ENCODE results near the gene MED13L. TPM values are rescaled to one million over a fixed set of nuclear protein-coding genes. Genes with fewer than 3 reads are reported as not detected.

The MED13L gene
- total and polyA plus RNA-seq, 2 of the 8 experiments (the other 6 are each of a cell fraction or from before 2014, with no cell fraction given), result 15.9 to 51.7 TPM

DNA sequence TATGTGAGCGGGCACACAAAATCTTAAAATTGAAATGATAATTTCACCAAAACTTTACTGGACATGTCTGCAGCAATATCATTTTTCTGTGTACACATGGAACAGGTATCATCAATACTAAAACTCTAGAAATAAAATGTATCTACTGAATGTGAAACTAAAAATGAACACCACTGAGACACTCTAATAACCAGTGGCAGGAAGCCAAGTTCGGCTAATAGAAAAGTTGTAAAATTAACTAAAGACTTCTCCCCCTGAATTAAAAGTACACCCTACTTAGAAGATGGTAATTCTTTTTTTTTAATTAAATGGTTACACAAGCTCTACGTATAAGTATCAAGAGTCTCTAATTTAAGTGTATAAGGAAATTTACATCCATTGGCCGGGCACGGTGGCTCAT is 227.2 kb downstream of the MED13L start (continued):
- TF ChIP-seq PHF8 (conservative IDR thresholded peaks at IDR 0.05; ENCODE audit: low read depth, low read length) (no peak), BCL11A (IDR thresholded peaks at IDR 0.05; ENCODE audit: low read depth in 2 of 2, low read length in 2 of 2) (no peak)
